ENCODE data around the gene HPN. TPM values are rescaled to one million over a fixed set of nuclear protein-coding genes. Genes with fewer than 3 reads are reported as not detected.
A peak's percentile ranks its signal among the peaks of the same experiment; 100 is the strongest.

HPN gene
- total RNA-seq, 6 experiments from 2014 or later = not detected

DNA sequence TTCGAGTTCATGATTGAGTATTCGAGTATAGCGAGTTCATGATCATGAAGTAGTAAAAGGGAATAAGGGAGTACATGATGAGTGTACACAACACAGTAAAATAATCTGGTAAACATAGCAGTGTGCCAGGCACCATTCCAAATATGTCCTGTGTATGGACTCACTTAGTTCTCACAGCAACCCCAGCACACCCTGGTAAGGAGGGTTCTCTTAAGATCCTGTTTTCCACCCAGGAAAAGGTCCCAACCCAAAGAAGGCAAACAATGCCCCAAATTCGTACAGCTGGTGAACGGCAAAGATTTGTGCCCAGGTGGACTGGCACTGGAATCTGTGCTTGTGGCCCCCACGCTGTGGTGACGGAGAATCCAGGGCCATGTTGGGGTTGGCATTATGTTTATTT is 21.4 kb downstream of the HPN start:
- no peaks in the 10 kb centered on the region for H3K36me3 Mint-ChIP-seq (ENCODE audit: low read depth)
- H3K4me3 Mint-ChIP-seq = no peak overlapping the region
- no peak overlapping the region for H3K27ac Mint-ChIP-seq
- no peak for DNase-seq
- TF ChIP-seq CTCF (IDR thresholded peaks at IDR 0.05) = no peak
- H3K4me1 Mint-ChIP-seq (ENCODE audit: low read depth) = peaks cover 16% of the 10 kb centered on the region
- H3K9me3 Mint-ChIP-seq = no peaks in the 10 kb centered on the region
- H3K27me3 Mint-ChIP-seq (ENCODE audit: insufficient read depth) = peaks cover 5% of the 10 kb centered on the region

GRCh38 chr19:35063940-35064818 is 22.7 kb downstream of the HPN start:
- H3K4me1 Mint-ChIP-seq (ENCODE audit: low read depth) = peaks cover 28% of the 10 kb centered on the region
- H3K9me3 Mint-ChIP-seq = no peaks in the 10 kb centered on the region
- no peak for TF ChIP-seq CTCF (IDR thresholded peaks at IDR 0.05)
- DNase-seq = peak; percentile 75
- H3K36me3 Mint-ChIP-seq (ENCODE audit: low read depth) = no peaks in the 10 kb centered on the region
- no peak overlapping the region for H3K4me3 Mint-ChIP-seq
- no peak overlapping the region; the same call in 1 of the 2 replicates for H3K27ac Mint-ChIP-seq
- peaks cover 7% of the 10 kb centered on the region for H3K27me3 Mint-ChIP-seq (ENCODE audit: insufficient read depth)

- Mint-ChIP-seq H3K27ac (no peak overlapping the region), H3K4me1 (ENCODE audit: low read depth) (peaks cover 35% of the 10 kb centered on the region), H3K36me3 (ENCODE audit: low read depth) (peaks cover 4% of the 10 kb centered on the region; the same call in 1 of the 2 replicates), H3K27me3 (ENCODE audit: insufficient read depth) (peaks cover 6% of the 10 kb centered on the region), H3K4me3 (no peak overlapping the region), H3K9me3 (peaks cover 4% of the 10 kb centered on the region; the same call in 1 of the 2 replicates)
- no peak for TF ChIP-seq CTCF (IDR thresholded peaks at IDR 0.05)
- DNase-seq = no peak
These were observed 24.1 kb downstream of the HPN start for GRCh38 chr19:35065574-35065973.

- TF ChIP-seq CTCF (IDR thresholded peaks at IDR 0.05) = no peak
- no peak overlapping the region for H3K4me3 Mint-ChIP-seq
- no peak for DNase-seq
- peaks cover 35% of the 10 kb centered on the region for H3K4me1 Mint-ChIP-seq (ENCODE audit: low read depth)
- H3K27me3 Mint-ChIP-seq (ENCODE audit: insufficient read depth) = peaks cover 6% of the 10 kb centered on the region
- peaks cover 6% of the 10 kb centered on the region; the same call in 1 of the 2 replicates for H3K36me3 Mint-ChIP-seq (ENCODE audit: low read depth)
- no peak overlapping the region for H3K27ac Mint-ChIP-seq
- peaks cover 4% of the 10 kb centered on the region; the same call in 1 of the 2 replicates for H3K9me3 Mint-ChIP-seq
These were observed 24.6 kb downstream of the HPN start for GRCh38 chr19:35066121-35066520.

DNA sequence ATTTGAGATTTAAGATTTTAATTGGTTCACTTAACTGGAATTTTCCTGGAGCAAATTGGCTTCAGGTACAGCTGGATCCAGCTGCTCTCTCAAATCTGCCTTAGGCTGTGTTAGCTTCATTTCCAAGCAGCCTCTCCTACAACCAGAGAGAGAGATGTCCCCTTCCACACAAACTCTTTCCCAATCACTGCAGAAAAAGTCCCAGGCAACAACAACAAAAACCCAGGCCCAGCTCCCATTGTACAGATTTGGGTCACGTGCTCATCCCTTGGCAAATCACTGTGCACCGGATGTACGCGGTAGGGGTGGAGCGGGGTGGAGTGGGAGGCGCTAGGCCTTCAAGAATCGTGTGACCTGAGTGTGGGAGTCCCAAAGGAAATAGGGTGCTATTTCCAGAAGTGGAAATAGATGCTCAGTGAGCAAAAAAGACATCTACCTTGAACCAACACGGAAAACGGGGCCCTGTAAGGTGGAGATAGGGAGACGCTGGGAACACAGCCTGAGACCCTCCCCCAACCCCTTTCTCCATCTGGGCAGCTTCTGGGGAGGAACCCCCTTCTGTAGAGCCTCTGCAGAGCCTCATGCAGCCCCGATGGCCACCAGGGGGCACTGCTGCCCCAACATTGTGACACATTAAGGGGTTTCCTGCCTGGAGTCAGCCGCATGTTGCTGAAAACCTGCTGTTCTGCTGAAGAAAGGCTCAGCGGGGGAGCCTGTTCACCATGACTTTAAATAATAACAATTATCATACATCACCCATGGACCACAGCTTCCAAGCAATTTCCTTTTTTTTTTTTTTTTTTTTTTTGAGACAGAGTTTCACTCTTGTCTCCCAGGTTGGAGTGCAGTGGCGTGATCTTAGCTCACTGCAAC is 25.4 kb downstream of the HPN start:
- peaks cover 6% of the 10 kb centered on the region for H3K27me3 Mint-ChIP-seq (ENCODE audit: insufficient read depth)
- TF ChIP-seq CTCF (IDR thresholded peaks at IDR 0.05) = peak; percentile 97
- no peak overlapping the region for H3K27ac Mint-ChIP-seq
- peaks cover 31% of the 10 kb centered on the region for H3K4me1 Mint-ChIP-seq (ENCODE audit: low read depth)
- peaks cover 4% of the 10 kb centered on the region; the same call in 1 of the 2 replicates for H3K9me3 Mint-ChIP-seq
- H3K4me3 Mint-ChIP-seq = no peak overlapping the region
- H3K36me3 Mint-ChIP-seq (ENCODE audit: low read depth) = peaks cover 6% of the 10 kb centered on the region; the same call in 1 of the 2 replicates
- peak; percentile 62 for DNase-seq
